ENCODE results near the gene IL6. TPM values are rescaled to one million over a fixed set of nuclear protein-coding genes. Genes with fewer than 3 reads are reported as not detected.
"Not testable (repeated sequence)": the region's sequence is repeated elsewhere in the genome, so short reads cannot be mapped to it uniquely, and the experiment has no call there.

Gene IL6
- total RNA-seq, 2 donors from 2014 or later = 0.77 TPM; not detected in 1

GRCh38 chr7:22771872-22772228 lies 44.9 kb downstream of the IL6 start:
- DNase-seq = no peak
- Histone ChIP-seq H3K4me1 (no peaks in the 10 kb centered on the region), H3K27me3 (no peaks in the 10 kb centered on the region), H3K9me3 (no peaks in the 10 kb centered on the region), H3K4me3 (no peak overlapping the region), H3K9ac (ENCODE audit: low read depth in 2 of 2, low read length in 2 of 2) (no peak overlapping the region), H3K36me3 (no peaks in the 10 kb centered on the region), H3K27ac (no peak overlapping the region)
- TF ChIP-seq CTCF (IDR thresholded peaks at IDR 0.05) = no peak
- intact Hi-C loops (cut with DNase I) = no loop called here

GRCh38 chr7:22772885-22773284 lies 45.9 kb downstream of the IL6 start:
- H3K27me3 ChIP-seq = no peaks in the 10 kb centered on the region
- H3K27ac ChIP-seq = no peak overlapping the region
- TF ChIP-seq CTCF (IDR thresholded peaks at IDR 0.05) = no peak
- intact Hi-C loops (cut with DNase I) = no loop called here
- H3K4me3 ChIP-seq = no peak overlapping the region
- H3K36me3 ChIP-seq = no peaks in the 10 kb centered on the region
- no peaks in the 10 kb centered on the region for H3K4me1 ChIP-seq
- no peak for DNase-seq
- no peaks in the 10 kb centered on the region for H3K9me3 ChIP-seq
- H3K9ac ChIP-seq (ENCODE audit: low read depth in 2 of 2, low read length in 2 of 2) = no peak overlapping the region

GRCh38 chr7:22776964-22777363 lies 50.0 kb downstream of the IL6 start:
- H3K36me3 ChIP-seq = no peaks in the 10 kb centered on the region
- TF ChIP-seq CTCF (IDR thresholded peaks at IDR 0.05) = no peak
- no peak overlapping the region for H3K4me3 ChIP-seq
- no peaks in the 10 kb centered on the region for H3K27me3 ChIP-seq
- intact Hi-C loops (cut with DNase I) = no loop called here
- DNase-seq = no peak
- no peaks in the 10 kb centered on the region for H3K4me1 ChIP-seq
- no peak overlapping the region for H3K9ac ChIP-seq (ENCODE audit: low read depth in 2 of 2, low read length in 2 of 2)
- no peak overlapping the region for H3K27ac ChIP-seq
- no peaks in the 10 kb centered on the region for H3K9me3 ChIP-seq

- H3K9me3 ChIP-seq; H3K9ac ChIP-seq (ENCODE audit: low read depth in 2 of 2, low read length in 2 of 2); intact Hi-C loops (cut with DNase I); H3K4me3 ChIP-seq; H3K4me1 ChIP-seq; H3K36me3 ChIP-seq; H3K27ac ChIP-seq; DNase-seq; H3K27me3 ChIP-seq: not testable (repeated sequence)
Measured at GRCh38 chr7:22779730-22780323, 52.8 kb downstream of the IL6 start.

- H3K9me3 ChIP-seq = no peaks in the 10 kb centered on the region
- DNase-seq = no peak
- H3K9ac ChIP-seq (ENCODE audit: low read depth in 2 of 2, low read length in 2 of 2) = no peak overlapping the region
- no peak overlapping the region for H3K27ac ChIP-seq
- no peak for TF ChIP-seq CTCF (IDR thresholded peaks at IDR 0.05)
- no peaks in the 10 kb centered on the region for H3K4me1 ChIP-seq
- intact Hi-C loops (cut with DNase I) = no loop called here
- H3K36me3 ChIP-seq = no peaks in the 10 kb centered on the region
- no peak overlapping the region for H3K4me3 ChIP-seq
- no peaks in the 10 kb centered on the region for H3K27me3 ChIP-seq
Measured at GRCh38 chr7:22781230-22781711, 54.3 kb downstream of the IL6 start.

Other genes starting within 250 kb of the IL6 start
- gene STEAP1B, start 227.0 kb upstream of the IL6 start, total RNA-seq = under 1 TPM; 0.21 to 0.30 TPM
- gene TOMM7, start 95.6 kb downstream of the IL6 start, total RNA-seq = 100 to 1,000 TPM; 235 to 288 TPM

All from colonic mucosa (tissue), 4 donors.